SH-SY5Y (cell line): ENCODE results near the gene CNP.

Experiments used
- GATA2 ChIP-seq: IDR thresholded peaks from 2 replicates; pipeline ENCODE4 v1.6.1; 2011; ENCODE audit warnings: mild to moderate bottlenecking, low read depth, low read length
- GATA3 ChIP-seq: IDR thresholded peaks from 2 replicates; pipeline ENCODE4 v1.6.1; 2011; ENCODE audit warnings: low read depth, mild to moderate bottlenecking, low read length, moderate library complexity

The CNP gene

DNA sequence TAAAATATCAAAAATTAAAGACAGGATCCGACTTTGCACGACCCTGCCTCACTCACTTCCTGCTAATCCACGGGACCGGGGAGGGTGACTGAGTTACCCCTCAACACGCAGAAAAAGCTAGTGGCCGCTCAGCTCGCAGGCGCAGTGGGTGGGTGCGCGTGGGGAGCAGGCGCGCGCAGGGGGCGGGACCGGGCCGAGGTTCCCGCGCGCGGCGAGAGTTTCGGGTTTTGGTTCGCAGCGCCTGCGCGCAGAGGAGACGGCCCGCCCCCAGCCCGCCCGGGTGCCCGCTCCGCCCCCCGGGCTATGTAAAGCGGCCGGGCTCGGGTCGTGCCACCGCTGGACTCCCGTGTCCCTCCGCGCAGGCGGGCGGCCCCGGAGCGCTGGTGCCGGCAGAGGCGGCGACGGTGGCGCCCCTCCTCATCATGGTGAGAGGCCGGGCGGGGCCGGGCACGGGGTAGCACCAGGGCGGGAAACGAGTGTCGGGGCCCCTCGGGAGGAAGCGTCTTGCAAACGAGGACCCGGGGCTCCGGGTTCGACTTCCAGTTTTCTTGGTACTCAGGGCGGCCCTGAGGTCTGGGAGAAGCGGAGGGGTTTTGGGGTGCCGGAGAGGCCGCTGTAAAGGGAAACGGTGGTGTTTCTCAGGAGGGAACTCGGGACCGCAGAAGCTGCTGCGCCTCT is at the start of gene CNP:
TSS of gene CNP (plus strand) at position 333 of the 678 bp plus-strand sequence. CDS start at position 423, 90 bp downstream.
- TF ChIP-seq GATA2: no peak
- TF ChIP-seq GATA3: no peak

DNA sequence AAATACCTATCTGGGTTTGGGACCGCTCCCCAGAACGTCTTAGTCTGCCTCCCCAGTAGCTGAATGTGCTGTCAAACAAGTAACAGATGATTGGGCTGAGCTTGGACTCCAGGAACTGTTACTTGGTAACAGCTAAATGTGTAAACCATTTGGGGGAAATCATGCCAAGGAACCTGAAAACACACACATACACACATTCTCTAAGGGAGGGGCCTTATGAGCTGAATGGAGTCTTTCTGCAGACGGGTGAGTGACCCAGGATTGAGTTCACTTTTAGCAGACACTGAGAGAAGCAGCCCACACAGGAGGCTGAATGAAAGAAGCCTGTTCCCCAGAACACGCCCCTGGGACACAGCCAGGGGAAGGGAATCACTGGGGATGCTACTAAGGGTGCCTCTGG is 49.4 kb upstream of the CNP start:
- TF ChIP-seq GATA3: no peak
- no peak for TF ChIP-seq GATA2

DNA sequence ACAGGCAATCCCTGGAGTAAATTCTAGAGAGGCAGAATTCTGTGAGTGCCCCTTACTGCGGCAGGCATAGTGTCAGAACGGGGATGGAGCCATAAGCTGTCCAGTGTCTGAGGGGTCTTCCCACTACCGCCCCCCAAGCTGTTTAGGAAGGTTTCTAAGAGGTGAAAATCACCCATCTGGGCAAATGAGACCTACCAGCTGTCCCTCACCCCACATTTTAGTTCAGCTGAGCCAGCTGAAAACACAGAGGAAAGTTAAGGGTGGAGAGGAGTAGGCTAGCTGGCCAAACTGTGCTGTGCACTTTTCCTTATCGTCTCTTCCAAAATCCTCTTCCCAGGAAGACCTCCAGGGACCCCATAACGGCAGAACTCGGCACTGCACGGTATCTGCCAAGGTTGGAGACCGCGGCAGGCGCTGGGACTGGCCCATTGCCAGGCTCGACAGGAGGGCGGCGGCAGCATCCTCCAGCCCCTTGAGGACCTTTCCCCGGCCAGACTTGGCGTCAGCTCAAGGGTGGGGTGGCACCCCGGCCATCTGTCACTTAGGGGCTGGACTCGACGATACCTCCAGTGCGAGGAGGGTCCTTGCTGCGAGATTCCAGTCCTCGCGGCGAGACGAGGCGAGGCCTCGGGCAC is 48.8 kb upstream of the CNP start:
- TF ChIP-seq GATA3: no peak
- no peak for TF ChIP-seq GATA2

- TF ChIP-seq GATA2 (no peak), GATA3 (no peak)
These were observed 48.1 kb upstream of the CNP start, which contains the start of gene ACLY for GRCh38 chr17:41918314-41919164. Gene ACLY (minus strand): TSS chr17:41918951. CDS start chr17:41913873, 5,078 bp downstream.

- TF ChIP-seq GATA2 (no peak), GATA3 (no peak)
These were observed 47.3 kb upstream of the CNP start for GRCh38 chr17:41919165-41919817.

GRCh38 chr17:41919840-41920579 is 46.6 kb upstream of the CNP start:
- no peak for TF ChIP-seq GATA2

DNA sequence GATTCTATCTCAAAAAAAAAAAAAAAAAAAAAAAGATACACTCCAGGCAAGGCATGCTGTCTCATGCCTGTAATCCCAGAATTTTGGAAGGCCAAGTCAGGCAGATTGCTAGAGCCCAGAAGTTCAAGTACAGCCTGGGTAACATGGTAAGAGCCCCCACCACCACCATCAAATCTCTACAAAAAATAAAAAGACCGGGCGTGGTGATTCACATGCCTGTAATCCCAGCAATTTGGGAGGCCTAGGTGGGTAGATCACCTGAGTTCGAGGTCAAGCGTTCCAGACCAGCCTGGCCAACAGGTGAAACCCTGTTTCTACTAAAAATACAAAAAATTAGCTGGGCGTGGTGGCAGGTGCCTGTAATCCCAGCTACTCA is 46.0 kb upstream of the CNP start:
- TF ChIP-seq GATA3 (no peak), GATA2 (no peak)

GRCh38 chr17:41925991-41926590 is 40.5 kb upstream of the CNP start:
- TF ChIP-seq GATA3: no peak
- TF ChIP-seq GATA2: no peak

DNA sequence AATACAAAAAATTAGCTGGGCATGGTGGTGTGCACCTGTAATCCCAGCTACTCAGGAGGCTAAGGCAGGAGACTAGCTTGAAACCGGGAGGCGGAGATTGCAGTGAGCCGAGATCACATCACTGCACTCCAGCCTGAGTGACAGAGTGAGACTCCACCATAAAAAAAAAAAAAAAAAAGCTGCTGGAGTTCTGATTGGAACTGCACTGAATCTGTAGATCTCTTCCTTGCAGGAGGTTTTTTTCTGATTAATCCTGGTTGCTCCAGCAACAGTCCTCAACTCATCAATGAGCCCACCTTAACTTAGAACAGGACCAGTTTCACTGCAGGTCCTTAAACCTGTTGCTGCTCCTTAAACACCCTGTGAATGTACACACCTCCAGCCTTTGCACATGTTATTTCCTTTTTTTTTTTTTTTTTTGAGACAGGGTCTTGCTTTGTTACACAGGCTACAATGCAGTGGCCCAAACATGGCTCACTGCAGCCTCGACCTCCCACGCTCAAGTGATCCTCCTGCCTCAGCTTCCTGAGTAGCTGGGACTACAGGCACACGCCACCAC is 37.8 kb upstream of the CNP start:
- TF ChIP-seq GATA3: no peak
- no peak for TF ChIP-seq GATA2

DNA sequence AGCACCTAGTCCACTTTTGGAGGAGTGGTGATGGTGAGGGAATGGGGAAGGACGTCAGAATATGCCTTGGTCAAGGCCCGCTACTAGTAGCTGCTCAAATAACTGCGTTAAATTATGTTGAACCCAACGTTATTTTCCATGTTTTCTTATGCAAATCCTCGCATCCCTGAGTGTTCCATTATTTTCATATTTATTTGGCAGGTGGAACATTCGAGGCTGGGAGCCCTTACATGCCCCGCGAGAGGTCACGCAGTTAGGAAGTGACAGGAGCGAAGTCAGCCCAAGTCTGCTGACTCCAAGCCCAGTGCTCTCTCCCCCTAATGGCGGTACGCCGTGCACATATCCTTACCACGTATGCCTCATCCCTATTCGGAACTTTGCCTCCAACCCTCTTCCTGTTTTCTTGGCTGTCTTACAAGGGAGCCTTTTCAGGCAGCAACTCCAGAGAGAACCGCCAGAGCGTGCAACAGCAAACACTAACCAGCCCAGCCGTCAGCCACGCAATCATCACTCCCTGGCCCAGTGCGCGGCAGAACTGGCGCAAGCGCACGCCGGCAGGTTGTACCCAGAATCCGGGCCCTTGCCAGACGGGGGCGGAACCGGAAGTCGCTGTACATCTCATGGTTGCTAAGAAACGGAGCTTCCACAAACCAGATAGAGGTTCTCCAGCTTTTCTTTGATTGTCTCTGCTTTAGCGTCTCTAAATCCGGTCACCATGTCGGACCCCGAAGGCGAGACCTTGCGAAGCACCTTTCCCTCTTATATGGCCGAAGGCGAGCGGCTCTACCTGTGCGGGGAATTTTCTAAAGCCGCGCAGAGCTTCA is 36.4 kb upstream of the CNP start, which contains the start of gene ODAD4:
TSS of gene ODAD4 (plus strand) at position 609 of the 824 bp plus-strand sequence. CDS start at position 716, 107 bp downstream.
- 0 out of 2 replicates have a peak, but pooled peaks have one; percentile 3 for TF ChIP-seq GATA2
- TF ChIP-seq GATA3: no peak

DNA sequence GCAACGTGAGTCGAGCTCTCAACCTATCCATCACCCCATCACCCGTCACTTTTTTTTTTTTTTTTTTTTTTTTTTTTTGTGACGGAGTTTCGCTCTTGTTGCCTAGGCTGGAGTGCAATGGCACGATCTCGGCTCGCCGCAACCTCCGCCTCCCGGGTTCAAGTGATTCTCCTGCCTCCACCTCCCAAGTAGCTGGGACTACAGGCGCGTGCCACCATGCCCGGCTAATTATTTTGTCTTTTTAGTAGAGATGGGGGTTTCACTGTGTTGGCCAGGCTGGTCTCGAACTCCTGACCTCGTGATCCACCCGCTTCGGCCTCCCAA is 35.8 kb upstream of the CNP start:
- peak; percentile 5; the same call in 1 of the 2 replicates for TF ChIP-seq GATA2

GRCh38 chr17:41932816-41933389 is 33.7 kb upstream of the CNP start:
- TF ChIP-seq GATA3 (no peak), GATA2 (no peak)
